ENCODE data around the gene DNASE2. TPM values are rescaled to one million over a fixed set of nuclear protein-coding genes. Genes with fewer than 3 reads are reported as not detected.
A peak's percentile ranks its signal among the peaks of the same experiment; 100 is the strongest.
"Not testable (repeated sequence)": the region's sequence is repeated elsewhere in the genome, so short reads cannot be mapped to it uniquely, and the experiment has no call there.

DNASE2 gene
- total RNA-seq, 4 donors from 2014 or later = 24.6 to 34.4 (median 34.4) TPM

DNA sequence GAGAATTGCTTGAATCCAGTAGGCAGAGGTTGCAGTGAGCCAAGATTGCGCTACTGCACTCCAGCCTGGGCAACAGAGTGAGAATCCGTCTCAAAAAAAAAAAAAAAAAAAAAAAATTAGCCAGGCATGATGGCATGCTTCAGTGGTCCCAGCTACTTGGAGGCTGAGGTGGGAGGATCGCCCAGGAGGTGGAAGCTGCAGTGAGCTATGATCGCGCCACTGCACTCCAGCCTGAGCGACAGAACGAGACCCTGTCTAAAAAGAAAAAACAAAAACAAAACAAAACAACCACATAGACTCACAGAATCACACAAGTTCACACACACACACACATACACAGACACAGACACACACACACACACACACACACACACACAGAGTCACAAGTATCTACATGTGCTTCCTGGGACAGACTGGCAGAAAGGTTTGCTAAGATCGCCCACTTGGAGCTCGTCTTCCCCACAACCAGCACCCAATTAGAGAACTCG is 9.1 kb upstream of the DNASE2 start:
- TF ChIP-seq, protein P1, sequence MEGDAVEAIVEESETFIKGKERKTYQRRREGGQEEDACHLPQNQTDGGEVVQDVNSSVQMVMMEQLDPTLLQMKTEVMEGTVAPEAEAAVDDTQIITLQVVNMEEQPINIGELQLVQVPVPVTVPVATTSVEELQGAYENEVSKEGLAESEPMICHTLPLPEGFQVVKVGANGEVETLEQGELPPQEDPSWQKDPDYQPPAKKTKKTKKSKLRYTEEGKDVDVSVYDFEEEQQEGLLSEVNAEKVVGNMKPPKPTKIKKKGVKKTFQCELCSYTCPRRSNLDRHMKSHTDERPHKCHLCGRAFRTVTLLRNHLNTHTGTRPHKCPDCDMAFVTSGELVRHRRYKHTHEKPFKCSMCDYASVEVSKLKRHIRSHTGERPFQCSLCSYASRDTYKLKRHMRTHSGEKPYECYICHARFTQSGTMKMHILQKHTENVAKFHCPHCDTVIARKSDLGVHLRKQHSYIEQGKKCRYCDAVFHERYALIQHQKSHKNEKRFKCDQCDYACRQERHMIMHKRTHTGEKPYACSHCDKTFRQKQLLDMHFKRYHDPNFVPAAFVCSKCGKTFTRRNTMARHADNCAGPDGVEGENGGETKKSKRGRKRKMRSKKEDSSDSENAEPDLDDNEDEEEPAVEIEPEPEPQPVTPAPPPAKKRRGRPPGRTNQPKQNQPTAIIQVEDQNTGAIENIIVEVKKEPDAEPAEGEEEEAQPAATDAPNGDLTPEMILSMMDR (IDR thresholded peaks at IDR 0.05) = peak in 1 of 5 experiments; percentile 17
- intact Hi-C loops (cut with DNase I; ENCODE audit: low total_unique reads); in situ Hi-C loops (cut with MboI; ENCODE audit: low pct_ligation_motif_present in 1 of 4, low pct_unique_long_range_greater_than_20kb in 1 of 4, low sequenced_read_pairs in 3 of 4); H3K27me3 ChIP-seq; DNase-seq; H3K36me3 ChIP-seq; H3K9me3 ChIP-seq: not testable (repeated sequence)
- peaks cover 9 to 25% (median 23%) of the 10 kb centered on the region in 4 donors for H3K4me1 ChIP-seq
- peak overlapping the region; percentile 64 to 93 (median 81) for H3K27ac ChIP-seq
- WGBS, 2 donors (ENCODE audit: low coverage in 1 of 2) = 28% methylated on average over 10 of the region's 10 CpGs; no CpG with 5 or more reads in 1 of the 2 donors
- H3K4me3 ChIP-seq = peak overlapping the region in 1 of 4 donors; percentile 36

DNA sequence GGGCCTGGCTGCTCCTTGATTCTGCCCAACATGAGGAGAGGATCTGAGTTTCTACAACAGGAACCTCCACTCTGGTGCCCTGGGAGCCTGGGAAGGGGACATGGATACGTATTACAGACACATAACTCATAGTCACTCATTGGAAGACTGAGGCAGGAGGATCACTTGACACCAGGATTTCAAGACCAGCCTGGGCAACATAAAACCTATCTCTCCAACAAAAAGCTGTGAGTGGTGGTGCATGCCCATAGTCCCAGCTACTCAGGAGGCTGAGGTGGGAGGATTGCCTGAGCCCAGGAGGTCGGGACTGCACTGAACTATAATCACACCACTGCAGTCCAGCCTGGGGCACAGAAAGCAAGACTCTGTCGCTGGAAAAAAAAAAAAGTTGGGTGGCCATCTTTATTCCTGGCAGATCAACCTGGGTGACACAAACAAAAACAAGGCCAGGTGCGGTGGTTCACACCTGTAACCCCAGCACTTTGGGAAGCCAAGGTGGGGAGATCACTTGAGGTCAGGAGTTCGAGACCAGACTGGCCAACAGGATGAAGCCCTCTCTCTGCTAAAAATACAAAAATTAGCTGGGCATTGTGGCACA is 6.9 kb upstream of the DNASE2 start:
- in situ Hi-C loops (cut with MboI; ENCODE audit: low pct_ligation_motif_present in 1 of 4, low pct_unique_long_range_greater_than_20kb in 1 of 4, low sequenced_read_pairs in 3 of 4) = loop anchor here in 1 of 4 donors (5.0 kb wide), 1 partner anchor 74 kb away; no protein-coding TSS in a partner anchor
- Histone ChIP-seq H3K27ac (no peak overlapping the region), H3K9me3 (no peaks in the 10 kb centered on the region), H3K4me1 (peaks cover 9 to 34% (median 32%) of the 10 kb centered on the region in 4 donors), H3K4me3 (no peak overlapping the region), H3K27me3 (peaks cover 13% of the 10 kb centered on the region), H3K36me3 (no peaks in the 10 kb centered on the region)
- DNase-seq = no peak
- WGBS, 2 donors (ENCODE audit: low coverage in 1 of 2) = 65% methylated on average over 5 of the region's 5 CpGs; no CpG with 5 or more reads in 1 of the 2 donors
- intact Hi-C loops (cut with DNase I; ENCODE audit: low total_unique reads) = loop anchor here (5.0 to 10.0 kb wide), 3 partner anchors 57 to 207 kb away; partner anchors contain the start of gene RAD23A
- TF ChIP-seq, protein P1 (IDR thresholded peaks at IDR 0.05) = no peak
- TF ChIP-seq POLR2A (IDR thresholded peaks at IDR 0.05) (no peak), POLR2AphosphoS5 (IDR thresholded peaks at IDR 0.05) (no peak), EP300 (IDR thresholded peaks at IDR 0.05; ENCODE audit: low read depth) (no peak)

DNA sequence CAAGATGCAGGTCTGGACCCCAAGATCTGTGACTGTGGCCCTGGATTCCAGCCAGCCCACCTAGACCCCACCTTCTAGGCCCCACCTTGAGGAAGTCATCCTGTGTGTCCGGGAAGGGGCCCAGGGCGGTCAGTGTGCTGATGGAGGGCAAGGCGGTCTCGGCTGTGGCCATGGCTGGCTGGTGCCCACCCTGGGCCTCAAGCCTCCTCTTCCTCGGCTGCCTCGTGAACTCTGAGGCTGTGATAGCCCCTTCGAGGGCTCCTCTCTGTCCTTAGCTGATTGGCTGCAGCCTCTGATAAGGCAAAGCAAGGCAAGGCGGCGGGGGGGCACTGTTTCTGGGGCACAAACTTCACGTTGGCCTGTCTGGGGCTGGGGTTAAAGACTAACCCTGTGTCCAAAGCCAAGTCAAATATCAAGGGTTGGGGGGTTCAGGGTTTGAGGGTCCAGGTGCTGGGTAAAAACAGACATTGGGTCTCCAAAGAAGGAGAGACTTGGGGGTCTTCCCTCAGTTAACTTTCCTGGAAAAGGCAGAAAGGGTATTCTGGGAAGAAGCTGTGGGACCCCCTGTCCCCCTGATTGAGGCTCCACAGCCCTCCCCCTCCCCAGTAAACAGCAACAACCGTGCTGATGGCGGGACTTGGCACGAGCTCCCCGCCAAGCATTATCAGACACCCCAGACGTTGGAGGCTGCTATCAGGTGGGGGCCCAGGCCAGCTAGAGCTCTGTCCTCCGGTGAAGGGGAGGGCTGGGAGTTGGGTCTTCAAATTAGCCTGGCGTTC is 5.9 kb upstream of the DNASE2 start, which contains the start of gene KLF1:
KLF1 (minus strand) TSS at position 233 of the 779 bp plus-strand sequence; CDS start at position 172, 61 bp downstream.
- H3K4me3 ChIP-seq = peak within 1 kb of the TSS in 2 of 4 donors; percentile 48 to 57
- H3K9me3 ChIP-seq = no peaks in the 10 kb centered on the region
- H3K27me3 ChIP-seq = peaks cover 13% of the 10 kb centered on the region
- in situ Hi-C loops (cut with MboI; ENCODE audit: low pct_ligation_motif_present in 1 of 4, low pct_unique_long_range_greater_than_20kb in 1 of 4, low sequenced_read_pairs in 3 of 4) (loop anchor here in 1 of 4 donors (5.0 kb wide), 1 partner anchor 75 kb away; no protein-coding TSS in a partner anchor), intact Hi-C loops (cut with DNase I; ENCODE audit: low total_unique reads) (loop anchor here (5.0 to 10.0 kb wide), 3 partner anchors 58 to 208 kb away; partner anchors contain the start of gene RAD23A)
- no peak for DNase-seq
- H3K36me3 ChIP-seq = no peaks in the 10 kb centered on the region
- peaks cover 8 to 29% (median 29%) of the 10 kb centered on the region in 4 donors for H3K4me1 ChIP-seq
- WGBS, 2 donors (ENCODE audit: low coverage in 1 of 2) = 73 to 80% methylated on average over 2 to 14 of the region's 17 CpGs
- no peak within 1 kb of the TSS for H3K27ac ChIP-seq
- TF ChIP-seq EP300 (IDR thresholded peaks at IDR 0.05; ENCODE audit: low read depth) (no peak), POLR2A (IDR thresholded peaks at IDR 0.05) (no peak), POLR2AphosphoS5 (IDR thresholded peaks at IDR 0.05) (no peak)
- TF ChIP-seq, protein P1 (IDR thresholded peaks at IDR 0.05) = no peak

DNA sequence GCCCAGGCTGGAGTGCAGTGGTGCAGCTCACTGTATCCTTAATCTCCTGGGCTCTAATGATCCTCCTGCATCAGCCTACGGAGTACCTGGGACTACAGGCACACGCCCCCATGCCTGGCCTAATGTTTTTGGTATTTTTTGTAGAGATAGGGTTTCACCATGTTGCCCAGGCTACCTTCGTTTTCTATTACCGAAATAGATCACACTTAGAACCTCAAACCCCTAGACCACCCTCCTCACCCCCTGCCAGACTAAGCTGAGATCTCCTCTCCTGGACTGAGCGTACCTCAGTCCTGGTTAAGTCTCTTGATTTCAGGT is 5.4 kb upstream of the DNASE2 start:
- Histone ChIP-seq H3K36me3 (no peaks in the 10 kb centered on the region), H3K27ac (no peak overlapping the region), H3K9me3 (no peaks in the 10 kb centered on the region), H3K4me3 (no peak overlapping the region), H3K4me1 (peaks cover 2 to 26% (median 24%) of the 10 kb centered on the region in 4 donors), H3K27me3 (peaks cover 13% of the 10 kb centered on the region)
- TF ChIP-seq POLR2A (IDR thresholded peaks at IDR 0.05) = no peak
- TF ChIP-seq, protein P1 (IDR thresholded peaks at IDR 0.05) = no peak
- TF ChIP-seq EP300 (IDR thresholded peaks at IDR 0.05; ENCODE audit: low read depth) = no peak
- TF ChIP-seq POLR2AphosphoS5 (IDR thresholded peaks at IDR 0.05) = no peak
- WGBS, 2 donors (ENCODE audit: low coverage in 1 of 2) = 80 to 83% methylated on average over 3 to 5 of the region's 5 CpGs
- no peak for DNase-seq
- intact Hi-C loops (cut with DNase I; ENCODE audit: low total_unique reads) (loop anchor here (5.0 to 10.0 kb wide), 3 partner anchors 58 to 208 kb away; partner anchors contain the start of gene RAD23A), in situ Hi-C loops (cut with MboI; ENCODE audit: low pct_ligation_motif_present in 1 of 4, low pct_unique_long_range_greater_than_20kb in 1 of 4, low sequenced_read_pairs in 3 of 4) (loop anchor here in 1 of 4 donors (5.0 kb wide), 1 partner anchor 76 kb away; no protein-coding TSS in a partner anchor)

Data from transverse colon (tissue), 4 donors.